Superior temporal gyrus (tissue), 1 donor: ENCODE data around the gene SCYL3.
A peak's percentile ranks its signal among the peaks of the same experiment; 100 is the strongest.

Source experiments
- DNase-seq: peaks from one replicate; pipeline ENCODE4 v3.0.0-alpha.2; 2016; ENCODE audit errors: extremely low spot score

Gene SCYL3

GRCh38 chr1:169899519-169900217 lies 6.0 kb upstream of the SCYL3 start:
- DNase-seq: no peak

GRCh38 chr1:169896013-169896412 lies 2.3 kb upstream of the SCYL3 start:
- no peak for DNase-seq

- no peak for DNase-seq
These were observed 889 bp upstream of the SCYL3 start for GRCh38 chr1:169894424-169895145.

- peak; percentile 56 for DNase-seq
These were observed 610 bp downstream of the SCYL3 start for GRCh38 chr1:169892927-169893644.

- peak; percentile 29 for DNase-seq
These were observed 1.3 kb downstream of the SCYL3 start for GRCh38 chr1:169892176-169892926.

- no peak for DNase-seq
These were observed 2.2 kb downstream of the SCYL3 start for GRCh38 chr1:169891539-169891885.

GRCh38 chr1:169890761-169891538 lies 2.7 kb downstream of the SCYL3 start:
- DNase-seq: no peak

- DNase-seq: no peak
These were observed 3.8 kb downstream of the SCYL3 start for GRCh38 chr1:169889871-169890270.

- DNase-seq: no peak
These were observed 6.8 kb downstream of the SCYL3 start for GRCh38 chr1:169886931-169887330.

- no peak for DNase-seq
These were observed 7.3 kb downstream of the SCYL3 start for GRCh38 chr1:169886422-169886821.

GRCh38 chr1:169885207-169885606 lies 8.5 kb downstream of the SCYL3 start:
- no peak for DNase-seq

- DNase-seq: no peak
These were observed 9.1 kb downstream of the SCYL3 start for GRCh38 chr1:169884634-169885033.

GRCh38 chr1:169882039-169882511 lies 11.6 kb downstream of the SCYL3 start:
- DNase-seq: no peak

GRCh38 chr1:169879034-169879840 lies 14.5 kb downstream of the SCYL3 start:
- DNase-seq: no peak

- no peak for DNase-seq
These were observed 15.2 kb downstream of the SCYL3 start for GRCh38 chr1:169878498-169878897.

GRCh38 chr1:169877800-169878491 lies 15.8 kb downstream of the SCYL3 start:
- DNase-seq: no peak

GRCh38 chr1:169874229-169874628 lies 19.5 kb downstream of the SCYL3 start:
- no peak for DNase-seq

GRCh38 chr1:169873582-169874199 lies 20.0 kb downstream of the SCYL3 start:
- DNase-seq: no peak

- no peak for DNase-seq
These were observed 20.8 kb downstream of the SCYL3 start for GRCh38 chr1:169872906-169873305.
